ENCODE measurements around the gene FBXO42. TPM values are rescaled to one million over a fixed set of nuclear protein-coding genes. Genes with fewer than 3 reads are reported as not detected.
A peak's percentile ranks its signal among the peaks of the same experiment; 100 is the strongest.
"Not testable (repeated sequence)": the region's sequence is repeated elsewhere in the genome, so short reads cannot be mapped to it uniquely, and the experiment has no call there.

Gene FBXO42
- total RNA-seq, 4 donors from 2014 or later: 24.3 to 41.9 (median 31.9) TPM

GRCh38 chr1:16218014-16218673 lies 134.1 kb downstream of the FBXO42 start:
- intact Hi-C loops (cut with DNase I): no loop called here

GRCh38 chr1:16217061-16217785 lies 135.1 kb downstream of the FBXO42 start:
- peaks cover 8 to 23% of the 10 kb centered on the region in 2 donors for H3K4me1 ChIP-seq
- no peaks in the 10 kb centered on the region for H3K27me3 ChIP-seq
- DNase-seq: peak; percentile 99
- peak overlapping the region in 2 of 3 donors; percentile 32 to 35 for H3K4me3 ChIP-seq (replicated peaks in 1 of 3)
- no peaks in the 10 kb centered on the region for H3K9me3 ChIP-seq
- whole genome bisulfite sequencing, 2 donors: 0 to 2% methylated on average over 42 to 43 of the region's 46 CpGs
- intact Hi-C loops (cut with DNase I): no loop called here
- H3K36me3 ChIP-seq: no peaks in the 10 kb centered on the region
- TF ChIP-seq CTCF (IDR thresholded peaks at IDR 0.05) (no peak), POLR2A (IDR thresholded peaks at IDR 0.05) (peak in 1 of 2 donors; percentile 69)
- H3K27ac ChIP-seq: peak overlapping the region; percentile 29 to 50 (median 39)

More at GRCh38 chr1:16218014-16218673, 134.1 kb downstream of the FBXO42 start:
- TF ChIP-seq CTCF (IDR thresholded peaks at IDR 0.05): no peak
- no peak for TF ChIP-seq POLR2A (IDR thresholded peaks at IDR 0.05)
- no peak overlapping the region for H3K4me3 ChIP-seq (replicated peaks in 1 of 3)
- 80 to 83% methylated on average over 9 to 11 of the region's 12 CpGs for WGBS, 2 donors
- no peak for DNase-seq
- H3K27ac ChIP-seq: peak overlapping the region; percentile 25 to 50 (median 39)
- no peaks in the 10 kb centered on the region for H3K9me3 ChIP-seq
- peaks cover 2 to 16% of the 10 kb centered on the region in 2 donors for H3K4me1 ChIP-seq
- H3K36me3 ChIP-seq: no peaks in the 10 kb centered on the region
- no peaks in the 10 kb centered on the region for H3K27me3 ChIP-seq

- WGBS, 2 donors: 4 to 10% methylated on average over 28 to 30 of the region's 33 CpGs
- H3K36me3 ChIP-seq: no peaks in the 10 kb centered on the region
- no peaks in the 10 kb centered on the region for H3K27me3 ChIP-seq
- H3K4me3 ChIP-seq (replicated peaks in 1 of 3): peak overlapping the region in 2 of 3 donors; percentile 32 to 35
- peaks cover 16 to 34% of the 10 kb centered on the region in 2 donors for H3K4me1 ChIP-seq
- peak overlapping the region in 1 of 3 donors; percentile 50 for H3K27ac ChIP-seq
- H3K9me3 ChIP-seq: no peaks in the 10 kb centered on the region
- peak; percentile 96 for DNase-seq
- intact Hi-C loops (cut with DNase I): no loop called here
- no peak for TF ChIP-seq CTCF (IDR thresholded peaks at IDR 0.05)
- peak in 1 of 2 donors; percentile 68 for TF ChIP-seq POLR2A (IDR thresholded peaks at IDR 0.05)
Measured at GRCh38 chr1:16215882-16216753, 136.2 kb downstream of the FBXO42 start.

- H3K4me3 ChIP-seq (replicated peaks in 1 of 3); DNase-seq; intact Hi-C loops (cut with DNase I); H3K9me3 ChIP-seq; H3K36me3 ChIP-seq; H3K27ac ChIP-seq; H3K27me3 ChIP-seq: not testable (repeated sequence)
- WGBS, 2 donors: 94 to 96% methylated on average over 14 of the region's 14 CpGs
- H3K4me1 ChIP-seq: peaks cover 25 to 43% of the 10 kb centered on the region in 2 donors
Measured at GRCh38 chr1:16215240-16215639, 137.0 kb downstream of the FBXO42 start.

GRCh38 chr1:16213544-16213943 lies 138.7 kb downstream of the FBXO42 start:
- H3K27me3 ChIP-seq; H3K36me3 ChIP-seq; H3K9me3 ChIP-seq; H3K4me3 ChIP-seq (replicated peaks in 1 of 3); intact Hi-C loops (cut with DNase I); DNase-seq: not testable (repeated sequence)
- WGBS, 2 donors: 97 to 98% methylated on average over 3 of the region's 3 CpGs
- Histone ChIP-seq H3K4me1 (peaks cover 32 to 51% of the 10 kb centered on the region in 2 donors), H3K27ac (peak overlapping the region in 2 of 3 donors; percentile 80 to 82)
